GM18505 (cell line): Measurements from ENCODE around the gene TRIM34.
A peak's percentile ranks its signal among the peaks of the same experiment; 100 is the strongest.
"Not testable (repeated sequence)": the region's sequence is repeated elsewhere in the genome, so short reads cannot be mapped to it uniquely, and the experiment has no call there.

ENCODE experiments used
- ATAC-seq: cut with Tn5 transposase; IDR thresholded peaks from one replicate; pipeline ENCODE4 v1.9.1; 2021; ENCODE audit not compliant: unreplicated experiment
- POLR2A ChIP-seq: IDR thresholded peaks from 4 replicates; pipeline ENCODE4 v1.6.1; 2011; ENCODE audit warnings: borderline replicate concordance; ENCODE audit not compliant: insufficient read depth, insufficient read length; ENCODE audit errors: extremely low read depth

TRIM34 gene

GRCh38 chr11:5684036-5684645 is 59.3 kb downstream of the TRIM34 start:
- no peak for TF ChIP-seq POLR2A

GRCh38 chr11:5684646-5685362 is 60.0 kb downstream of the TRIM34 start, which contains the start of gene TRIM5:
Gene TRIM5, minus strand, starts transcription at chr11:5685074. Its CDS starts 4,897 bp downstream, at chr11:5680177.
- peak; percentile 74 for TF ChIP-seq POLR2A
- ATAC-seq: peak; percentile 75

More at GRCh38 chr11:5684036-5684645, 59.3 kb downstream of the TRIM34 start:
- ATAC-seq: no peak

GRCh38 chr11:5686426-5686825 is 61.6 kb downstream of the TRIM34 start:
- no peak for TF ChIP-seq POLR2A
- ATAC-seq: no peak

- no peak for ATAC-seq
- no peak for TF ChIP-seq POLR2A
Observed at GRCh38 chr11:5688482-5688881, 63.7 kb downstream of the TRIM34 start.

GRCh38 chr11:5689551-5689983 is 64.8 kb downstream of the TRIM34 start, which contains the start of gene TRIM22:
Gene TRIM22, plus strand, starts transcription at chr11:5689790. Its CDS starts 6,443 bp downstream, at chr11:5696233.
- peak; percentile 75 for ATAC-seq
- peak; percentile 64 for TF ChIP-seq POLR2A

GRCh38 chr11:5690216-5690615 is 65.4 kb downstream of the TRIM34 start:
- TF ChIP-seq POLR2A: no peak
- ATAC-seq: no peak

- no peak for ATAC-seq
- TF ChIP-seq POLR2A: no peak
Observed at GRCh38 chr11:5690736-5691135, 65.9 kb downstream of the TRIM34 start.

GRCh38 chr11:5691238-5691963 is 66.6 kb downstream of the TRIM34 start:
- ATAC-seq: not testable (repeated sequence)

- TF ChIP-seq POLR2A: no peak
- no peak for ATAC-seq
Observed at GRCh38 chr11:5691964-5692361, 67.2 kb downstream of the TRIM34 start.
